ENCODE results near the gene PLSCR4. TPM values are rescaled to one million over a fixed set of nuclear protein-coding genes. Genes with fewer than 3 reads are reported as not detected.

The PLSCR4 gene
- total and polyA plus RNA-seq, 2 experiments from 2014 or later = 40.3 to 63.4 TPM

GRCh38 chr3:146243559-146243958, 7.3 kb downstream of the PLSCR4 start:
- Histone ChIP-seq H2AFZ (no peak overlapping the region), H3K4me3 (no peak overlapping the region), H4K20me1 (ENCODE audit: insufficient read depth) (no peaks in the 10 kb centered on the region), H3F3A (ENCODE audit: insufficient read depth) (no peaks in the 10 kb centered on the region), H3K27me3 (replicated peaks; ENCODE audit: insufficient read depth) (no peaks in the 10 kb centered on the region), H3K9me2 (ENCODE audit: insufficient read depth) (no peaks in the 10 kb centered on the region), H3K4me2 (ENCODE audit: unreplicated experiment) (no peak overlapping the region), H3K36me3 (ENCODE audit: low read depth) (no peaks in the 10 kb centered on the region), H3K9me3 (ENCODE audit: low read depth) (no peaks in the 10 kb centered on the region), H3K9ac (no peak overlapping the region), H3K79me2 (ENCODE audit: insufficient read depth) (peaks cover 23% of the 10 kb centered on the region), H3K27ac (no peak overlapping the region), H3K4me1 (ENCODE audit: insufficient read depth) (peaks cover 7% of the 10 kb centered on the region)
- DNase-seq = no peak
- TF ChIP-seq EZH2phosphoT487 (IDR thresholded peaks at IDR 0.05; ENCODE audit: insufficient read depth, low read depth) (no peak), EZH2 (IDR thresholded peaks at IDR 0.05; ENCODE audit: insufficient read depth, poor library complexity, severe bottlenecking) (no peak)
- in situ Hi-C loops (cut with MboI) = no loop called here
- WGBS, 2 experiments (ENCODE audit: low coverage in 1 of 2, low lambda C conversion rate in 2 of 2, missing lambda C conversion rate in 2 of 2) = 100% methylated on average over 1 of the region's 1 CpG

GRCh38 chr3:146241523-146242240, 9.2 kb downstream of the PLSCR4 start:
- Histone ChIP-seq H3K36me3 (ENCODE audit: low read depth) (no peaks in the 10 kb centered on the region), H3K79me2 (ENCODE audit: insufficient read depth) (peaks cover 14% of the 10 kb centered on the region), H3K9me3 (ENCODE audit: low read depth) (no peaks in the 10 kb centered on the region), H4K20me1 (ENCODE audit: insufficient read depth) (no peaks in the 10 kb centered on the region), H3K4me3 (no peak overlapping the region), H3K4me2 (ENCODE audit: unreplicated experiment) (no peak overlapping the region), H3K27me3 (replicated peaks; ENCODE audit: insufficient read depth) (no peaks in the 10 kb centered on the region), H3F3A (ENCODE audit: insufficient read depth) (no peaks in the 10 kb centered on the region), H3K9ac (no peak overlapping the region), H3K4me1 (ENCODE audit: insufficient read depth) (no peaks in the 10 kb centered on the region), H2AFZ (no peak overlapping the region), H3K9me2 (ENCODE audit: insufficient read depth) (no peaks in the 10 kb centered on the region), H3K27ac (no peak overlapping the region)
- 95% methylated on average over 9 of the region's 9 CpGs for WGBS, 2 experiments (ENCODE audit: low coverage in 1 of 2, low lambda C conversion rate in 2 of 2, missing lambda C conversion rate in 2 of 2)
- in situ Hi-C loops (cut with MboI) = no loop called here
- DNase-seq = no peak
- TF ChIP-seq EZH2phosphoT487 (IDR thresholded peaks at IDR 0.05; ENCODE audit: insufficient read depth, low read depth) (no peak), EZH2 (IDR thresholded peaks at IDR 0.05; ENCODE audit: insufficient read depth, poor library complexity, severe bottlenecking) (no peak)

- no peaks in the 10 kb centered on the region for H3K9me3 ChIP-seq (ENCODE audit: low read depth)
- in situ Hi-C loops (cut with MboI) = no loop called here
- H3K4me1 ChIP-seq (ENCODE audit: insufficient read depth) = no peaks in the 10 kb centered on the region
- no peaks in the 10 kb centered on the region for H3K36me3 ChIP-seq (ENCODE audit: low read depth)
- no peak overlapping the region for H2AFZ ChIP-seq
- H3K9me2 ChIP-seq (ENCODE audit: insufficient read depth) = no peaks in the 10 kb centered on the region
- no peak overlapping the region for H3K27ac ChIP-seq
- H3K9ac ChIP-seq = no peak overlapping the region
- no peak for DNase-seq
- no peak overlapping the region for H3K4me3 ChIP-seq
- TF ChIP-seq EZH2phosphoT487 (IDR thresholded peaks at IDR 0.05; ENCODE audit: insufficient read depth, low read depth) (no peak), EZH2 (IDR thresholded peaks at IDR 0.05; ENCODE audit: insufficient read depth, poor library complexity, severe bottlenecking) (no peak)
- H3K4me2 ChIP-seq (ENCODE audit: unreplicated experiment) = no peak overlapping the region
- H3F3A ChIP-seq (ENCODE audit: insufficient read depth) = no peaks in the 10 kb centered on the region
- H3K79me2 ChIP-seq (ENCODE audit: insufficient read depth) = peaks cover 39% of the 10 kb centered on the region
- no peaks in the 10 kb centered on the region for H3K27me3 ChIP-seq (replicated peaks; ENCODE audit: insufficient read depth)
- no peaks in the 10 kb centered on the region for H4K20me1 ChIP-seq (ENCODE audit: insufficient read depth)
Measured at GRCh38 chr3:146233487-146233886, 17.4 kb downstream of the PLSCR4 start.

- H3K79me2 ChIP-seq (ENCODE audit: insufficient read depth) = peaks cover 4% of the 10 kb centered on the region; the same call in 1 of the 2 replicates
- WGBS, 2 experiments (ENCODE audit: low coverage in 1 of 2, low lambda C conversion rate in 2 of 2, missing lambda C conversion rate in 2 of 2) = 100% methylated on average over 1 of the region's 1 CpG
- H3K9me2 ChIP-seq (ENCODE audit: insufficient read depth) = no peaks in the 10 kb centered on the region
- H3F3A ChIP-seq (ENCODE audit: insufficient read depth) = no peaks in the 10 kb centered on the region
- H3K27ac ChIP-seq = no peak overlapping the region
- in situ Hi-C loops (cut with MboI) = no loop called here
- H4K20me1 ChIP-seq (ENCODE audit: insufficient read depth) = no peaks in the 10 kb centered on the region
- H3K36me3 ChIP-seq (ENCODE audit: low read depth) = no peaks in the 10 kb centered on the region
- no peak for TF ChIP-seq EZH2phosphoT487 (IDR thresholded peaks at IDR 0.05; ENCODE audit: insufficient read depth, low read depth)
- TF ChIP-seq EZH2 (IDR thresholded peaks at IDR 0.05; ENCODE audit: insufficient read depth, poor library complexity, severe bottlenecking) = no peak
- DNase-seq = no peak
- H3K4me2 ChIP-seq (ENCODE audit: unreplicated experiment) = no peak overlapping the region
- H3K9ac ChIP-seq = no peak overlapping the region
- no peaks in the 10 kb centered on the region for H3K9me3 ChIP-seq (ENCODE audit: low read depth)
- no peaks in the 10 kb centered on the region for H3K4me1 ChIP-seq (ENCODE audit: insufficient read depth)
- H2AFZ ChIP-seq = no peak overlapping the region
- H3K27me3 ChIP-seq (replicated peaks; ENCODE audit: insufficient read depth) = no peaks in the 10 kb centered on the region
- H3K4me3 ChIP-seq = no peak overlapping the region
Measured at GRCh38 chr3:146227486-146227885, 23.4 kb downstream of the PLSCR4 start.
